HEK293 (cell line): ENCODE data around the gene APOBR.

Experiments used
- CTCF ChIA-PET: fragments of 350-600 bp; formaldehyde crosslinking; extraction: SDS; loops from one replicate; lab custom pipeline; 2021; ENCODE audit warnings: antibody characterized with exemption; lab: Yijun Ruan, JAX
- POLR2A ChIA-PET: fragments of 300-600 bp; formaldehyde crosslinking; extraction: SDS; loops from one replicate; lab custom pipeline; 2020; ENCODE audit warnings: antibody characterized with exemption, inconsistent platforms; lab: Yijun Ruan, JAX
- H3K27ac ChIP-seq: fragments of 200-500 bp; sonication (Bioruptor generic); 2 replicates; pipeline ENCODE4 v1.5.1; 2014; ENCODE audit warnings: low read depth, low read length, control low read depth, inconsistent platforms; ENCODE audit errors: extremely low read depth
- H3K36me3 ChIP-seq, 2 experiments: fragments of 200-500 bp in 1 of 2; sonication (Bioruptor generic) in 1 of 2; 1 replicate in 1 of 2; 2 replicates in 1 of 2; pipeline ENCODE4 v1.5.1; 2014 to 2017; ENCODE audit warnings: inconsistent platforms in 2 of 2, low read length in 2 of 2; ENCODE audit not compliant: control insufficient read depth in 2 of 2, insufficient read depth in 1 of 2
- H3K4me1 ChIP-seq: fragments of 200-500 bp; sonication (Bioruptor generic); 2 replicates; pipeline ENCODE4 v1.5.1; 2014; ENCODE audit warnings: mild to moderate bottlenecking, low read length, inconsistent platforms; ENCODE audit not compliant: control insufficient read depth, insufficient read depth
- H3K4me3 ChIP-seq: 2 replicates; pipeline ENCODE4 v1.5.1; 2011; ENCODE audit warnings: low read depth, mild to moderate bottlenecking, control low read depth, low read length, moderate library complexity
- H3K9me3 ChIP-seq: fragments of 200-500 bp; sonication (Bioruptor generic); 2 replicates; pipeline ENCODE4 v1.5.1; 2014; ENCODE audit warnings: low read depth, low read length, inconsistent platforms; ENCODE audit not compliant: control insufficient read depth, insufficient read depth
- GFI1B ChIP-seq: fragments of 450-650 bp; formaldehyde crosslinking; IDR thresholded peaks from 2 replicates; pipeline ENCODE4 v1.5.1; 2016; ENCODE audit warnings: missing biosample characterization, missing genetic modification characterization
- HIC1 ChIP-seq: fragments of 450-650 bp; formaldehyde crosslinking; IDR thresholded peaks from 2 replicates; pipeline ENCODE4 v1.5.1; 2016; ENCODE audit warnings: missing biosample characterization, missing genetic modification characterization
- MEIS1 ChIP-seq: sonication (generic); formaldehyde crosslinking; IDR thresholded peaks from 2 replicates; pipeline ENCODE4 v1.8.1; 2022; ENCODE audit warnings: missing genetic modification reagents, mild to moderate bottlenecking, borderline replicate concordance
- PBX3 ChIP-seq: sonication (generic); formaldehyde crosslinking; IDR thresholded peaks from 2 replicates; pipeline ENCODE4 v1.8.1; 2022; ENCODE audit warnings: mild to moderate bottlenecking, moderate library complexity, missing genetic modification reagents
- PRDM1 ChIP-seq: fragments of 450-650 bp; formaldehyde crosslinking; IDR thresholded peaks from 2 replicates; pipeline ENCODE4; 2016; ENCODE audit warnings: missing biosample characterization, missing genetic modification characterization
- PRDM6 ChIP-seq: fragments of 450-650 bp; formaldehyde crosslinking; IDR thresholded peaks from 2 replicates; pipeline ENCODE4 v1.5.1; 2017; ENCODE audit warnings: missing biosample characterization, missing genetic modification characterization
- SALL2 ChIP-seq: fragments of 450-650 bp; formaldehyde crosslinking; IDR thresholded peaks from 2 replicates; pipeline ENCODE4 v1.5.0; 2017; ENCODE audit warnings: missing biosample characterization, mild to moderate bottlenecking, missing genetic modification characterization, borderline replicate concordance
- SCRT2 ChIP-seq: fragments of 450-650 bp; formaldehyde crosslinking; IDR thresholded peaks from 2 replicates; pipeline ENCODE4 v1.5.1; 2016; ENCODE audit warnings: missing biosample characterization, missing genetic modification characterization
- WT1 ChIP-seq: fragments of 450-650 bp; formaldehyde crosslinking; IDR thresholded peaks from 2 replicates; pipeline ENCODE4 v1.5.1; 2016; ENCODE audit warnings: missing biosample characterization, missing genetic modification characterization
- YY2 ChIP-seq: fragments of 450-650 bp; formaldehyde crosslinking; IDR thresholded peaks from 2 replicates; pipeline ENCODE4 v1.5.1; 2016; ENCODE audit warnings: missing biosample characterization, missing genetic modification characterization
- ZBTB1 ChIP-seq: fragments of 450-650 bp; formaldehyde crosslinking; IDR thresholded peaks from 2 replicates; pipeline ENCODE4 v1.5.1; 2016; ENCODE audit warnings: missing biosample characterization, missing genetic modification characterization
- ZBTB26 ChIP-seq: fragments of 450-650 bp; formaldehyde crosslinking; optimal IDR thresholded peaks from 2 replicates; pipeline ENCODE3; 2016; ENCODE audit warnings: missing biosample characterization, mild to moderate bottlenecking, missing genetic modification characterization
- ZNF16 ChIP-seq: fragments of 450-650 bp; formaldehyde crosslinking; IDR thresholded peaks from 2 replicates; pipeline ENCODE4 v1.5.1; 2016; ENCODE audit warnings: low read depth, missing biosample characterization, missing genetic modification characterization
- ZNF266 ChIP-seq: fragments of 450-650 bp; formaldehyde crosslinking; IDR thresholded peaks from 2 replicates; pipeline ENCODE4 v1.5.1; 2016; ENCODE audit warnings: missing biosample characterization, missing genetic modification characterization, low read depth
- ZNF280C ChIP-seq: fragments of 450-650 bp; formaldehyde crosslinking; IDR thresholded peaks from 2 replicates; pipeline ENCODE4 v1.5.1; 2016; ENCODE audit warnings: missing biosample characterization, missing genetic modification characterization
- ZNF335 ChIP-seq: fragments of 450-650 bp; formaldehyde crosslinking; conservative IDR thresholded peaks from 2 replicates; pipeline ENCODE4 v1.5.1; 2016; ENCODE audit warnings: missing biosample characterization, missing genetic modification characterization
- ZNF404 ChIP-seq: fragments of 450-650 bp; formaldehyde crosslinking; IDR thresholded peaks from 2 replicates; pipeline ENCODE4 v1.5.1; 2017; ENCODE audit warnings: missing biosample characterization, missing genetic modification characterization
- ZNF423 ChIP-seq: fragments of 450-650 bp; formaldehyde crosslinking; IDR thresholded peaks from 2 replicates; pipeline ENCODE4 v1.5.1; 2016; ENCODE audit warnings: missing biosample characterization, missing genetic modification characterization
- ZNF426 ChIP-seq: fragments of 450-650 bp; formaldehyde crosslinking; IDR thresholded peaks from 2 replicates; pipeline ENCODE4 v1.5.1; 2017; ENCODE audit warnings: missing biosample characterization, missing genetic modification characterization, mild to moderate bottlenecking, inconsistent platforms, moderate library complexity
- ZNF561 ChIP-seq: fragments of 450-650 bp; IDR thresholded peaks from 2 replicates; pipeline ENCODE4 v1.5.1; 2018; ENCODE audit warnings: missing biosample characterization, missing genetic modification characterization, borderline replicate concordance
- ZNF639 ChIP-seq: fragments of 450-650 bp; formaldehyde crosslinking; IDR thresholded peaks from 2 replicates; pipeline ENCODE4 v1.5.1; 2016; ENCODE audit warnings: missing biosample characterization, missing genetic modification characterization
- ZNF645 ChIP-seq: fragments of 450-650 bp; formaldehyde crosslinking; IDR thresholded peaks from 2 replicates; pipeline ENCODE4; 2016; ENCODE audit warnings: missing biosample characterization, missing genetic modification characterization
- ZNF777 ChIP-seq: fragments of 450-650 bp; formaldehyde crosslinking; IDR thresholded peaks from 2 replicates; pipeline ENCODE4 v1.5.1; 2017; ENCODE audit warnings: missing biosample characterization, missing genetic modification characterization, borderline replicate concordance
- ZNF830 ChIP-seq: fragments of 450-650 bp; IDR thresholded peaks from 2 replicates; pipeline ENCODE4 v1.5.0; 2018; ENCODE audit warnings: missing biosample characterization, missing genetic modification characterization, low read depth, mild to moderate bottlenecking, moderate library complexity

The APOBR gene

GRCh38 chr16:28491230-28491969, 3.0 kb upstream of the APOBR start (continued):
- TF ChIP-seq ZNF280C (tag by site-specific recombination) (no peak), YY2 (tag by site-specific recombination) (no peak), MEIS1 (no peak), SCRT2 (tag by site-specific recombination) (peak; percentile 93), ZNF423 (peak; percentile 18; the same call in 1 of the 2 replicates), GFI1B (tag by site-specific recombination) (no peak), ZNF266 (tag by site-specific recombination) (no peak), ZBTB26 (tag by site-specific recombination) (peak; percentile 32), ZNF335 (tag by site-specific recombination) (0 out of 2 replicates have a peak, but pooled peaks have one; percentile 59), PRDM1 (tag by site-specific recombination) (no peak), PRDM6 (tag by site-specific recombination) (no peak)

GRCh38 chr16:28491970-28492474, 2.4 kb upstream of the APOBR start, which contains the start of gene CLN3:
Gene CLN3, minus strand, starts transcription at chr16:28492074. Its CDS starts 315 bp downstream, at chr16:28491759.
- ChIA-PET POLR2A (interaction anchor here (0.6 to 1.0 kb wide), 7 partner anchors 11 to 1859 kb away, joined by 3 to 7 read pairs (median 3); partner anchors contain the start of gene SH2B1), CTCF (interaction anchor here (0.7 kb wide), 1 partner anchor 24 kb away, joined by 3 read pairs; no protein-coding TSS in a partner anchor)
- no peak for TF ChIP-seq PBX3 (CRISPR knock-in tag)
- no peak for TF ChIP-seq ZNF645 (tag by site-specific recombination)
- TF ChIP-seq ZNF16 (tag by site-specific recombination), result no peak
- TF ChIP-seq SALL2 (tag by site-specific recombination), result no peak
- TF ChIP-seq ZNF426 (tag by site-specific recombination), result no peak
- no peak for TF ChIP-seq ZNF266 (tag by site-specific recombination)
- TF ChIP-seq ZBTB1 (tag by site-specific recombination), result no peak
- no peak for TF ChIP-seq ZNF777 (tag by site-specific recombination)
- TF ChIP-seq ZNF561 (tag by site-specific recombination), result no peak; the same call in 1 of the 2 replicates
- TF ChIP-seq ZNF830 (tag by site-specific recombination), result no peak
- no peak for TF ChIP-seq HIC1 (tag by site-specific recombination)
- peak; percentile 90 for TF ChIP-seq ZNF639 (tag by site-specific recombination)
- TF ChIP-seq ZNF404 (tag by site-specific recombination), result no peak
- peak; percentile 66 for TF ChIP-seq WT1 (tag by site-specific recombination)

More at GRCh38 chr16:28491970-28492474, 2.4 kb upstream of the APOBR start, which contains the start of gene CLN3:
- H3K4me3 ChIP-seq, result peak within 1 kb of the TSS; percentile 84
- peaks cover 3 to 20% of the 10 kb centered on the region in 2 experiments; a peak in 2 of 3 replicates for H3K36me3 ChIP-seq
- H3K4me1 ChIP-seq, result no peaks in the 10 kb centered on the region
- no peaks in the 10 kb centered on the region for H3K9me3 ChIP-seq
- H3K27ac ChIP-seq, result peak within 1 kb of the TSS; percentile 82
